GM18505 (cell line): ENCODE results near the gene BPIFA1.

Source experiments
- ATAC-seq: cut with Tn5 transposase; IDR thresholded peaks from one replicate; pipeline ENCODE4 v1.9.1; 2021; ENCODE audit not compliant: unreplicated experiment
- POLR2A ChIP-seq: IDR thresholded peaks from 4 replicates; pipeline ENCODE4 v1.6.1; 2011; ENCODE audit warnings: borderline replicate concordance; ENCODE audit not compliant: insufficient read depth, insufficient read length; ENCODE audit errors: extremely low read depth

Gene BPIFA1

DNA sequence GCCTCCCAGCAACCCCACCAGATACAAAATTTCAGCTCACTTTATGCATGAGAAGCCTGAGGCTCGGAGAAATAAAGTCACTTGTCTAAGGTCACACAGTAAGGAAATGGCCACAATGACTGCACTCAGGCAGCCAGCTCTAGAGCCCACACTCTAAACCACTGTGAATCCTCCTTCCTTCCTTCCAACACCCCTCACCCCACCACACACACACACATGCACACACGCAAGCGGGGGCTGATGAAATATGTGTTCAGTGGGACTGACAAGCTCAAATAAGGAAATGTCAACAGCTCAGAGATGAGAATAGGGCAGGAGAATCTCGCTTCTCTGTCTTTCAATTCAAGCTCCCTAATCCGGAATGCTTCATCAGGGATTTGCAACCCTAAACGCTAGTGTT lies 6.0 kb upstream of the BPIFA1 start:
- ATAC-seq = no peak
- no peak for TF ChIP-seq POLR2A

DNA sequence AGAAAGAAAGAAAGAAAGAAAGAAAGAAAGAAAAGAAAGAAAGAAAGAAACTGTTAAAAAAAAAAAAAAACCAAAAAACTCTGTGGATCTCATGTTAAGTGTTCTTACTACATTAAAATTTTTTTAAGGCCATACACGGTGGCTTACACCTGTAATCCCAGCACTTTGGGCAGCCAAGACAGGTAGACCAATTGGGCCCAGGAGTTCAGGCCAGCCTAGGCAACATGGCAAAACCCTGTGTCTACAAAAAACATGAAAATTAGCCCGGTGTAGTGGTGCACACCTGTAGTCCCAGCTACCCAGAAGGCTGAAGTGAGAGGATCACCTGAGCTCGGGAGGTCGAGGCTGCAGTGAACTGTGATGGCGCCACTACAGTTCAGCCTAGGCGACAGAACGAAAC lies 4.6 kb upstream of the BPIFA1 start:
- no peak for TF ChIP-seq POLR2A
- ATAC-seq = no peak

- no peak for TF ChIP-seq POLR2A
- ATAC-seq = no peak
Observed at GRCh38 chr20:33232486-33233072, 3.2 kb upstream of the BPIFA1 start.

- no peak for TF ChIP-seq POLR2A
- no peak for ATAC-seq
Observed at GRCh38 chr20:33233129-33233774, 2.5 kb upstream of the BPIFA1 start.

DNA sequence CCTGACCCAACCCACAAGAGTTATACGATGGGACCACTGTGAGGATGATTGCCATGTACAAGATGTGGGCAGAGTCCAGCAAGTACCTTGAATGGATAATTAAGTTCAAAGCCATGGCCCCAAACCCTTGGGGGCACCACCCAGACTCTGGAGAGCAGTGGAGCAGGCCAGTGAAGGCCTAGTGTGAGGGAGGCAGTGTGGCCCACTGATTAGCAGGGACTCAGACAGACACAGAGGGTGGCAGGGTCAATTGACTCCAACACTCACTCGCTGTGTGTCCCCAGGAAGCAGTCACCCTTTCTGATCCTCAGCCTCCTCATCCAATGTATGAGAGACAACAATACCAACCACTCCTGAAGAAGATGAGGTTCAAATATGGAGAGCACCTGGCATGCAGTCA lies 1.7 kb upstream of the BPIFA1 start:
- TF ChIP-seq POLR2A = no peak
- ATAC-seq = no peak

GRCh38 chr20:33236351-33236750 lies 555 bp downstream of the BPIFA1 start:
- no peak for ATAC-seq
- no peak for TF ChIP-seq POLR2A

DNA sequence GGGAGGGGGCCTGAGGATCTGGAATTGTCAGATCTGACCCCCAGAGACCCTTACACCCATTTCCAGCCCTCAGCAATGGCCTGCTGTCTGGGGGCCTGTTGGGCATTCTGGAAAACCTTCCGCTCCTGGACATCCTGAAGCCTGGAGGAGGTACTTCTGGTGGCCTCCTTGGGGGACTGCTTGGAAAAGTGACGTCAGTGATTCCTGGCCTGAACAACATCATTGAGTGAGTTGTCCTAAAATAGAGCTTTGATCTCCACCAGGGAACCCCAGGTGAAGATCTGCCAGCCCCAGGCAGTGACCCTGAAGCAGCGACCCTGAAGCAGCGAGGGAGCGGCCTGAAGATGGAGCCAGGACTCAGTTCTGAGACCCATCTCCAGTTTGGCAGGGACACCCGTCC lies 2.2 kb downstream of the BPIFA1 start:
- TF ChIP-seq POLR2A = no peak
- no peak for ATAC-seq

GRCh38 chr20:33239418-33239817 lies 3.6 kb downstream of the BPIFA1 start:
- TF ChIP-seq POLR2A = no peak
- no peak for ATAC-seq

- ATAC-seq = no peak
- no peak for TF ChIP-seq POLR2A
Observed at GRCh38 chr20:33239979-33240736, 4.4 kb downstream of the BPIFA1 start.

- no peak for ATAC-seq
- no peak for TF ChIP-seq POLR2A
Observed at GRCh38 chr20:33240923-33241322, 5.1 kb downstream of the BPIFA1 start.

DNA sequence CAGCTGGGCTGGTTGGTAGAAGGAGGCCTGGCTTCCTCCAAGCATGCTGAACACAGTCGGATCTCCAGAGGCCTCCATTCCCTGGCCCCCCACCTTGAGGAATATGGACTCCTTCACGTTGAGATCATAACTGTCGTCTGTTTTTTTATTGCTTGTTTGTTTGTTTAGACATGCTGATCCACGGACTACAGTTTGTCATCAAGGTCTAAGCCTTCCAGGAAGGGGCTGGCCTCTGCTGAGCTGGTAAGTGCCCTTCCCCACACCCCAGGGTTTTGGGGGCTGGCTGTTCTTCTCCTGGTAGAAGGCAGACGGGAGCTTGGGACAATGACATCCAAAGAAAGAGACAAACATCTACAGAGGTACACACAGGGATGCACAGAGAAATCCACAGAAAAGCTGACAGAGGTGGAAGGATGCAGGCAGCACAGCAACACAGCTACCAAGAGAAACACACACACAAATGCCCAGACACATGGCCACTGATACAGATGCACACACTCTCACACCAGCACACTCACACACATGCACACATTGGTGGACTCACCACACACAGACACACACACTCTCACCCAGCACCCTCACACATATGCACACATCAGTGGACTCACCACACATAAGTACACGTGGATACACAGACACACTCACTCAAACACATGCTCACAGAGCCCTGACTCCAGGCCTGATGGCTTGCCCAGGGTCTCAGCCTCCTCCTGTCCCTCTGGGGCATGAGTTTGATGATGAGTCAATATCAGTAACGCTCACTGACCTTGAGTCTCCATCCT lies 6.7 kb downstream of the BPIFA1 start:
- ATAC-seq = no peak
- no peak for TF ChIP-seq POLR2A

- ATAC-seq = no peak
- TF ChIP-seq POLR2A = no peak
Observed at GRCh38 chr20:33246077-33246476, 10.3 kb downstream of the BPIFA1 start.

- no peak for TF ChIP-seq POLR2A
- no peak for ATAC-seq
Observed at GRCh38 chr20:33249456-33249855, 13.7 kb downstream of the BPIFA1 start.
